Osteoblast (primary cell): ENCODE data around the gene HADHB. TPM values are rescaled to one million over a fixed set of nuclear protein-coding genes. Genes with fewer than 3 reads are reported as not detected.

Experiments
- DNase-seq: peaks from one replicate; pipeline ENCODE4 v3.0.0; 2011; ENCODE audit warnings: low spot score, mixed read lengths; ENCODE audit not compliant: insufficient read length; ENCODE audit errors: missing footprints
- H2AFZ ChIP-seq: 2 replicates; pipeline ENCODE4 v1.6.0; 2011; ENCODE audit warnings: mild to moderate bottlenecking, low read length
- H3K27ac ChIP-seq: 2 replicates; pipeline ENCODE4 v1.5.1; 2011; ENCODE audit warnings: mild to moderate bottlenecking, low read depth, low read length, moderate library complexity
- H3K27me3 ChIP-seq: 2 replicates; pipeline ENCODE4 v1.6.0; 2012; ENCODE audit warnings: mild to moderate bottlenecking, control low read depth, inconsistent platforms, low read length, moderate library complexity; ENCODE audit not compliant: insufficient read depth
- H3K36me3 ChIP-seq: 2 replicates; pipeline ENCODE4 v1.5.1; 2011; ENCODE audit warnings: mild to moderate bottlenecking, low read length, control low read depth, moderate library complexity; ENCODE audit not compliant: insufficient read depth
- H3K4me1 ChIP-seq: 2 replicates; pipeline ENCODE4 v1.5.1; 2011; ENCODE audit warnings: mild to moderate bottlenecking, low read length, control low read depth, moderate library complexity; ENCODE audit not compliant: insufficient read depth
- H3K4me2 ChIP-seq: 2 replicates; pipeline ENCODE4 v1.6.0; 2011; ENCODE audit warnings: mild to moderate bottlenecking, low read length; ENCODE audit not compliant: insufficient read depth
- H3K4me3 ChIP-seq: fragments of 200-600 bp; sonication (generic); 3 replicates; pipeline ENCODE4 v1.5.1; 2012; ENCODE audit warnings: mild to moderate bottlenecking, low read length, inconsistent platforms; ENCODE audit not compliant: insufficient read depth
- H3K79me2 ChIP-seq: 2 replicates; pipeline ENCODE4 v1.6.0; 2012; ENCODE audit warnings: mild to moderate bottlenecking, low read length, control low read depth, inconsistent platforms; ENCODE audit not compliant: insufficient read depth
- H3K9me3 ChIP-seq: 2 replicates; pipeline ENCODE4 v1.5.1; 2011; ENCODE audit warnings: low read depth, low read length, control low read depth
- H4K20me1 ChIP-seq: 2 replicates; pipeline ENCODE4 v1.6.0; 2012; ENCODE audit warnings: mild to moderate bottlenecking, low read length, control low read depth; ENCODE audit not compliant: insufficient read depth
- CTCF ChIP-seq: IDR thresholded peaks from 2 replicates; pipeline ENCODE4 v1.5.1; 2011; ENCODE audit warnings: mild to moderate bottlenecking, low read depth, low read length, moderate library complexity; ENCODE audit errors: extremely low read depth
- total RNA-seq: library from RNA; depleted of rRNA; stranded (reverse); fragments of >200 nt; gene quantifications from 2 replicates; pipeline ENCODE4 v1.2.3, GENCODE V29; 2012

Gene HADHB
- total RNA-seq, 1 donor = 119 TPM

DNA sequence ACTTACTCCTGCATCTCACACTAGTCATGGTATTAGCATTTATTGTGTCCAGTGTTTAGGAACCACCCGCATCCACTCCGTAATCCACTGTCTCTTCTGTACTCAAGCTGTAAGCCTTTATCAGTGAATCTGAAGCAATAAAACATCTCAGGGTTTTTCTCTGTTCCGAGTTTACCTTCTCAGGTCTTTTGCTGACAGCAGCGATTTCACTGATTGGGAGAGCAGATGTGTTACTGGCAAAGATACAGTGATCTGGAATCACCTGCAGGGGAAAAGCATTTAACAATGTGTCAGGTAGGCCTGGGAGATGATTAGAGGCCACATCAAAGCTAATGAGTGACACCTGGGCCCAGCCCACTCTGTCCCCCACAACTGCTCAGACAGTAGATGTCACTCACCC, 47.2 kb upstream of the HADHB start:
- Histone ChIP-seq H3K4me3 (no peak overlapping the region), H3K4me2 (no peak overlapping the region), H3K27ac (no peak overlapping the region), H2AFZ (no peak overlapping the region), H3K9me3 (no peaks in the 10 kb centered on the region), H3K4me1 (peaks cover 16% of the 10 kb centered on the region), H3K36me3 (peaks cover 86% of the 10 kb centered on the region), H3K27me3 (no peaks in the 10 kb centered on the region), H3K79me2 (no peaks in the 10 kb centered on the region), H4K20me1 (peaks cover 5% of the 10 kb centered on the region)
- TF ChIP-seq CTCF = no peak
- no peak for DNase-seq

- Histone ChIP-seq H3K36me3 (peaks cover 67% of the 10 kb centered on the region), H3K4me3 (no peak overlapping the region), H3K79me2 (no peaks in the 10 kb centered on the region), H3K4me1 (no peaks in the 10 kb centered on the region), H2AFZ (no peak overlapping the region), H3K27me3 (no peaks in the 10 kb centered on the region), H4K20me1 (peaks cover 2% of the 10 kb centered on the region), H3K4me2 (no peak overlapping the region), H3K9me3 (no peaks in the 10 kb centered on the region), H3K27ac (no peak overlapping the region)
- DNase-seq = no peak
- TF ChIP-seq CTCF = no peak
Measured at GRCh38 chr2:26202981-26203490, 41.7 kb upstream of the HADHB start.

DNA sequence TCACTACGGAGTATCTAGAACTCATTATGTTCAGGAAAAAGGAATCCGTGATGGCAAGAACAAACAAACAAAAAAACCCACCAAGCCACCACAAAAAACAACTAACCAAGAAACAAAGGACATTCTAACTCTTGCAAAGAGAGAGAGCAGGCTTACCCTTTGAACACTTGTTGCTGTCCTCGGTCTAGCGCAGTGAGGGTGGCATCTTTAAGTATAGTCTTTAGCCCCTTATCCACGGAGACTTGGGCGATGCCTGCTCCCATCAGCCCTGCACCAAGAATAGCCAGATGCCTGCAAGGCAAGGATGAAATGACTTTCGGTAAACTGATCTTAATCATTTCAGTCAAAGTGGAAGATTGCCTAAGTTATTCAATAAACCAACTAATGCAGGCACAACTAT, 40.8 kb upstream of the HADHB start:
- Histone ChIP-seq H3K27ac (no peak overlapping the region), H3K79me2 (no peaks in the 10 kb centered on the region), H3K4me3 (no peak overlapping the region), H3K4me1 (no peaks in the 10 kb centered on the region), H2AFZ (no peak overlapping the region), H3K9me3 (no peaks in the 10 kb centered on the region), H3K36me3 (peaks cover 68% of the 10 kb centered on the region), H4K20me1 (peaks cover 2% of the 10 kb centered on the region), H3K4me2 (no peak overlapping the region), H3K27me3 (no peaks in the 10 kb centered on the region)
- no peak for TF ChIP-seq CTCF
- no peak for DNase-seq

- peaks cover 71% of the 10 kb centered on the region for H3K36me3 ChIP-seq
- H3K4me1 ChIP-seq = no peaks in the 10 kb centered on the region
- H3K27ac ChIP-seq = no peak overlapping the region
- TF ChIP-seq CTCF = no peak
- no peak overlapping the region for H2AFZ ChIP-seq
- no peaks in the 10 kb centered on the region for H3K79me2 ChIP-seq
- H3K4me3 ChIP-seq = no peak overlapping the region
- H3K4me2 ChIP-seq = no peak overlapping the region
- no peaks in the 10 kb centered on the region for H3K27me3 ChIP-seq
- no peaks in the 10 kb centered on the region for H3K9me3 ChIP-seq
- DNase-seq = no peak
- H4K20me1 ChIP-seq = no peaks in the 10 kb centered on the region
Measured at GRCh38 chr2:26212011-26212410, 32.7 kb upstream of the HADHB start.
